Measurements from ENCODE around the gene RIMS4. TPM values are rescaled to one million over a fixed set of nuclear protein-coding genes. Genes with fewer than 3 reads are reported as not detected.

Gene RIMS4
- total RNA-seq, 1 donor from 2014 or later, result 3.7 TPM

Other genes with a start within 250 kb of the RIMS4 start
- gene PKIG, start 228.0 kb downstream of the RIMS4 start, total RNA-seq, result 42.5 TPM
- 7.3 TPM for gene ADA, start 158.8 kb downstream of the RIMS4 start, total RNA-seq
- gene CCN5, start 95.2 kb downstream of the RIMS4 start, total RNA-seq, result 0.62 TPM
- 0.41 TPM for gene KCNK15, start 64.7 kb downstream of the RIMS4 start, total RNA-seq
- 82.2 TPM for gene YWHAB, start 75.2 kb upstream of the RIMS4 start, total RNA-seq
- 6.4 TPM for gene PABPC1L, start 99.5 kb upstream of the RIMS4 start, total RNA-seq
- gene TOMM34, start 149.9 kb upstream of the RIMS4 start, total RNA-seq, result 8.1 TPM
- 24.4 TPM for gene STK4, start 156.0 kb upstream of the RIMS4 start, total RNA-seq